Adrenal gland (tissue), 12 donors: ENCODE measurements around the gene DPYD. TPM values are rescaled to one million over a fixed set of nuclear protein-coding genes. Genes with fewer than 3 reads are reported as not detected.

Experiments used
- DNase-seq, 7 donors: peaks; one replicate each; pipeline ENCODE4 v3.0.0-alpha.2; 2019 to 2020
- H3K27ac ChIP-seq, 5 donors: fragments of 200-600 bp; sonication (generic) in 4 of 5; 1 replicate in 3 of 5; 2 replicates in 2 of 5; pipeline versions ENCODE4 v1.5.1 to v1.8.0; 2016 to 2020; ENCODE audit warnings: mild to moderate bottlenecking in 1 of 5
- H3K27me3 ChIP-seq: fragments of 200-600 bp; 2 replicates; pipeline ENCODE4 v1.8.0; 2021
- H3K36me3 ChIP-seq, 2 donors: fragments of 200-600 bp; replicated peaks in 1 of 2; 1 replicate in 1 of 2; 2 replicates in 1 of 2; pipeline versions ENCODE4 v1.5.1 to v1.8.0; 2018 to 2022
- H3K4me1 ChIP-seq, 2 donors: fragments of 200-600 bp; replicated peaks in 1 of 2; 1 replicate in 1 of 2; 2 replicates in 1 of 2; pipeline versions ENCODE4 v1.5.1 to v1.8.0; 2018 to 2021
- H3K4me3 ChIP-seq, 4 donors: fragments of 200-600 bp; sonication (generic) in 3 of 4; one replicate each; pipeline ENCODE4 v1.5.1; 2016 to 2018
- H3K9me3 ChIP-seq, 3 donors: fragments of 200-600 bp; sonication (generic) in 1 of 3; replicated peaks in 1 of 3; 1 replicate in 2 of 3; 2 replicates in 1 of 3; pipeline versions ENCODE4 v1.5.1 to v1.8.0; 2016 to 2021
- POLR2A ChIP-seq, 2 donors: fragments of 450-650 bp; IDR thresholded peaks; one replicate each; pipeline ENCODE4 v1.6.1; 2017; ENCODE audit warnings: antibody characterized with exemption in 2 of 2, mild to moderate bottlenecking in 2 of 2, moderate library complexity in 1 of 2
- WGBS, 4 donors: extraction: QIAGEN DNeasy Blood & Tissue Kit in 2 of 4; methylation state at CpG; one replicate each; pipeline versions ENCODE4 v1.1.5 to v1.1.7; 2013 to 2017; 5-methylcytosine and 5-hydroxymethylcytosine counted together
- intact Hi-C, 2 donors: fragments of 100-400 bp; cut with DNase I; formaldehyde crosslinking; loops; one replicate each; pipeline versions ENCODE4 v1.14.1 to v1.15.0; 2022 to 2023
- polyA plus RNA-seq, 3 donors: library from polyadenylated mRNA; stranded (reverse); fragments of 200-250 nt in 2 of 3; fragments of 350-450 nt in 1 of 3; fragmentation: Illumina TruSeq in 1 of 3; extraction: RNeasy Lipid Tissue Mini Kit (QIAGEN cat#74804) in 1 of 3; gene quantifications; one replicate each; pipeline ENCODE4 v1.2.3, GENCODE V29; 2013 to 2014
- total RNA-seq, 9 donors: library from RNA; depleted of rRNA in 4 of 9; stranded (reverse); fragments of >200 nt in 4 of 9; fragments of 120-200 nt in 1 of 9; fragmentation: NEBNext Ultra II Directional in 1 of 9; extraction: Animal tissue kit (Norgen Biotek cat#: 25700) in 1 of 9; gene quantifications; one replicate each; pipeline versions ENCODE4 v1.1.0 to v1.2.4, GENCODE V29; 2013 to 2023
- TF ChIP-seq, protein P1 (sequence below), 6 experiments: fragments of 450-650 bp in 4 of 6; fragments of 200-600 bp in 2 of 6; sonication (generic) in 1 of 6; IDR thresholded peaks; 1 replicate in 5 of 6; 2 replicates in 1 of 6; pipeline versions ENCODE4 v1.5.1 to v1.8.0; 2016 to 2021; ENCODE audit warnings: antibody characterized with exemption in 6 of 6, mild to moderate bottlenecking in 2 of 6, moderate library complexity in 1 of 6
- donor health status: healthy with polysubstance abuse.
- donor health status: Bipolar disorder and iron deficiency.
- donor health status: DM: yes; HTN: yes; CAD: no.
- donor health status: DM: no; HTN: no; CAD: no.
- donor health status: DM: no; HTN: no; CAD: no.
- donor health status: DM: yes; HTN: yes; CAD: no.

Gene DPYD
- total and polyA plus RNA-seq, 12 donors: 6.6 to 73.1 (median 30.2) TPM

- no peaks in the 10 kb centered on the region for H3K36me3 ChIP-seq
- H3K9me3 ChIP-seq: no peaks in the 10 kb centered on the region
- no peak for DNase-seq
- intact Hi-C loops: no loop called here
- no peak overlapping the region for H3K4me3 ChIP-seq
- TF ChIP-seq, protein P1, sequence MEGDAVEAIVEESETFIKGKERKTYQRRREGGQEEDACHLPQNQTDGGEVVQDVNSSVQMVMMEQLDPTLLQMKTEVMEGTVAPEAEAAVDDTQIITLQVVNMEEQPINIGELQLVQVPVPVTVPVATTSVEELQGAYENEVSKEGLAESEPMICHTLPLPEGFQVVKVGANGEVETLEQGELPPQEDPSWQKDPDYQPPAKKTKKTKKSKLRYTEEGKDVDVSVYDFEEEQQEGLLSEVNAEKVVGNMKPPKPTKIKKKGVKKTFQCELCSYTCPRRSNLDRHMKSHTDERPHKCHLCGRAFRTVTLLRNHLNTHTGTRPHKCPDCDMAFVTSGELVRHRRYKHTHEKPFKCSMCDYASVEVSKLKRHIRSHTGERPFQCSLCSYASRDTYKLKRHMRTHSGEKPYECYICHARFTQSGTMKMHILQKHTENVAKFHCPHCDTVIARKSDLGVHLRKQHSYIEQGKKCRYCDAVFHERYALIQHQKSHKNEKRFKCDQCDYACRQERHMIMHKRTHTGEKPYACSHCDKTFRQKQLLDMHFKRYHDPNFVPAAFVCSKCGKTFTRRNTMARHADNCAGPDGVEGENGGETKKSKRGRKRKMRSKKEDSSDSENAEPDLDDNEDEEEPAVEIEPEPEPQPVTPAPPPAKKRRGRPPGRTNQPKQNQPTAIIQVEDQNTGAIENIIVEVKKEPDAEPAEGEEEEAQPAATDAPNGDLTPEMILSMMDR (IDR thresholded peaks at IDR 0.05): no peak
- no peak for TF ChIP-seq POLR2A (IDR thresholded peaks at IDR 0.05)
- no peak overlapping the region for H3K27ac ChIP-seq
- no peaks in the 10 kb centered on the region for H3K4me1 ChIP-seq
- H3K27me3 ChIP-seq: no peaks in the 10 kb centered on the region
- 90 to 94% (median 93%) methylated on average over 2 of the region's 2 CpGs for WGBS, 4 donors
Observed at GRCh38 chr1:97114842-97115241, 806.0 kb downstream of the DPYD start.

- Histone ChIP-seq H3K4me3 (no peak overlapping the region), H3K36me3 (no peaks in the 10 kb centered on the region), H3K27ac (no peak overlapping the region), H3K9me3 (no peaks in the 10 kb centered on the region), H3K27me3 (no peaks in the 10 kb centered on the region), H3K4me1 (no peaks in the 10 kb centered on the region)
- DNase-seq: no peak
- intact Hi-C loops: no loop called here
- WGBS, 4 donors: 88 to 91% (median 89%) methylated on average over 3 of the region's 3 CpGs
- TF ChIP-seq, protein P1 (IDR thresholded peaks at IDR 0.05): no peak
- no peak for TF ChIP-seq POLR2A (IDR thresholded peaks at IDR 0.05)
Observed at GRCh38 chr1:97112442-97112841, 808.4 kb downstream of the DPYD start.

- H3K9me3 ChIP-seq: no peaks in the 10 kb centered on the region
- H3K27me3 ChIP-seq: no peaks in the 10 kb centered on the region
- DNase-seq: no peak
- no peak overlapping the region for H3K27ac ChIP-seq
- H3K4me1 ChIP-seq: no peaks in the 10 kb centered on the region
- TF ChIP-seq, protein P1 (IDR thresholded peaks at IDR 0.05): no peak
- no peak for TF ChIP-seq POLR2A (IDR thresholded peaks at IDR 0.05)
- WGBS, 4 donors: 60 to 77% (median 68%) methylated on average over 1 of the region's 1 CpG
- H3K36me3 ChIP-seq: no peaks in the 10 kb centered on the region
- intact Hi-C loops: no loop called here
- H3K4me3 ChIP-seq: no peak overlapping the region
Observed at GRCh38 chr1:97108179-97108578, 812.7 kb downstream of the DPYD start.

DNA sequence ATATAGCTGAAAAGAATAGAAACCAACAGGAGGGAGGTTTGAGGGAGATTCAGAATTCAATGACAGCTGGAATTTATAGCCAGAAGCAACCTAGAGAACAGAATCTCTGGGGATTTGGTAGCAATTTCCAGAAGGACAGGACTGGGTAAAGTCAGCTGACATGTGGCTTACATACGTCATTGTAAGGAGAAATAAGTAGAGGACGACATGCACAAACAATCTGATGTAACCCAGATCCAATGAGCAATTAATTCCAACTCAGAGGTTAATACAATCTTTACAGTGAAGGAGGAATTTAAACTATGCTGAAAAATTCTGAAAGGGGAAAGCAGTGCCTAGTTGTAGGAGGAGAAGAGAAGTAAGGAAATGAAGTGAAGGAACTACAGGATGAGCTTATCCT is 815.3 kb downstream of the DPYD start:
- no peak for DNase-seq
- Histone ChIP-seq H3K4me1 (no peaks in the 10 kb centered on the region), H3K9me3 (no peaks in the 10 kb centered on the region), H3K27ac (no peak overlapping the region), H3K4me3 (no peak overlapping the region), H3K36me3 (no peaks in the 10 kb centered on the region), H3K27me3 (no peaks in the 10 kb centered on the region)
- intact Hi-C loops: no loop called here
- no peak for TF ChIP-seq POLR2A (IDR thresholded peaks at IDR 0.05)
- TF ChIP-seq, protein P1 (IDR thresholded peaks at IDR 0.05): no peak
- WGBS, 4 donors: 72 to 81% (median 76%) methylated on average over 2 of the region's 2 CpGs
